BJ (cell line): Measurements from ENCODE around the gene KLC1. TPM values are rescaled to one million over a fixed set of nuclear protein-coding genes. Genes with fewer than 3 reads are reported as not detected.

Experiments used
- CTCF ChIA-PET: fragments of 350-600 bp; formaldehyde crosslinking; extraction: SDS; loops from one replicate; lab custom pipeline; 2021; ENCODE audit warnings: antibody characterized with exemption, inconsistent platforms; lab: Yijun Ruan, JAX
- POLR2A ChIA-PET: fragments of 300-600 bp; sonication (Branson Sonifier 250); formaldehyde crosslinking; extraction: SDS; loops from one replicate; lab custom pipeline; 2021; ENCODE audit warnings: antibody characterized with exemption; lab: Charles Lee
- DNase-seq: peaks from one replicate; pipeline ENCODE4 v3.0.0-alpha.2; 2011; ENCODE audit warnings: low read depth
- H3K27me3 ChIP-seq: 2 replicates; pipeline ENCODE4 v1.6.0; 2011; ENCODE audit warnings: low read length; ENCODE audit not compliant: control insufficient read depth, insufficient read depth
- H3K36me3 ChIP-seq: 2 replicates; pipeline ENCODE4 v1.5.1; 2011; ENCODE audit warnings: low read length; ENCODE audit not compliant: control insufficient read depth, insufficient read depth
- H3K4me3 ChIP-seq: 2 replicates; pipeline ENCODE4 v1.5.1; 2011; ENCODE audit warnings: low read depth, mild to moderate bottlenecking, control low read depth, low read length
- polyA plus RNA-seq: library from polyadenylated mRNA; depleted of rRNA; stranded (reverse); fragments of >200 nt; gene quantifications from 2 replicates; pipeline ENCODE4 v1.2.3, GENCODE V29; 2011
- TF ChIP-seq, protein P1 (sequence below): IDR thresholded peaks from 2 replicates; pipeline ENCODE4 v1.5.1; 2011; ENCODE audit warnings: low read depth, mild to moderate bottlenecking, control low read depth, inconsistent platforms, low read length, moderate library complexity; ENCODE audit not compliant: insufficient read depth

Gene KLC1
- polyA plus RNA-seq, 1 experiment: 112 TPM

DNA sequence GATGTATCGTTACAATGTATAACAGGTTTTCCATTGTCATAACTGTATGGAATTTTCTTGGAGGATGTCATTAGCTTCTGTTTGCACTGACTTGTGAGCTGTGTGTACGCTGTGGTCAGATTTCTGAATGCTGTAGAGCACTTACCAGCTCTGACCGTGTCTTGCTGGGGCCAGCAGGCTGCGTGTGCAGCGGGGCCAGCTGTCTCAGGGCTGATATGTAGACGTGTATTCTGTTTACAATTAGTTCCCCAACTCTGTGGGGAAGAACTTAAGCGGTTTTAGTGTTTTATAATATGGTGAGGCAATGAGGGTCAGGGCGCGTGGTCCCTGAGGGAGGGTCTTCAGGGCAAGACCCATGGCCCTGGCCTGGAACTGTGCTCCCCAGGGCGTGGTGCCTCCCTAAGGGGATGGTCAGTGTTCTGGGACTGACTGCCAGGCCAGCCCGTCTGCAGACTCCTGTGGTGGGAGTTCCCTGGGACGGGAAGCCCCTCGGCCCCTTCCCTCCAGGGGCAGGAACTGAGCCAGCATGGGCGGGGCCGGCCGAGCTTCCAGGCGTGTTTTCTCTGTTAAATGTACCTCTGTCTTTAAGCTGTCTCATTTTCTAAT is 67.6 kb downstream of the KLC1 start:
- DNase-seq: no peak
- ChIA-PET POLR2A (no interaction called here), CTCF (interaction anchor here (1.0 to 1.3 kb wide), 2 partner anchors 9 to 10 kb away, joined by 3 read pairs; no protein-coding TSS in a partner anchor)
- H3K27me3 ChIP-seq: no peaks in the 10 kb centered on the region
- TF ChIP-seq, protein P1, sequence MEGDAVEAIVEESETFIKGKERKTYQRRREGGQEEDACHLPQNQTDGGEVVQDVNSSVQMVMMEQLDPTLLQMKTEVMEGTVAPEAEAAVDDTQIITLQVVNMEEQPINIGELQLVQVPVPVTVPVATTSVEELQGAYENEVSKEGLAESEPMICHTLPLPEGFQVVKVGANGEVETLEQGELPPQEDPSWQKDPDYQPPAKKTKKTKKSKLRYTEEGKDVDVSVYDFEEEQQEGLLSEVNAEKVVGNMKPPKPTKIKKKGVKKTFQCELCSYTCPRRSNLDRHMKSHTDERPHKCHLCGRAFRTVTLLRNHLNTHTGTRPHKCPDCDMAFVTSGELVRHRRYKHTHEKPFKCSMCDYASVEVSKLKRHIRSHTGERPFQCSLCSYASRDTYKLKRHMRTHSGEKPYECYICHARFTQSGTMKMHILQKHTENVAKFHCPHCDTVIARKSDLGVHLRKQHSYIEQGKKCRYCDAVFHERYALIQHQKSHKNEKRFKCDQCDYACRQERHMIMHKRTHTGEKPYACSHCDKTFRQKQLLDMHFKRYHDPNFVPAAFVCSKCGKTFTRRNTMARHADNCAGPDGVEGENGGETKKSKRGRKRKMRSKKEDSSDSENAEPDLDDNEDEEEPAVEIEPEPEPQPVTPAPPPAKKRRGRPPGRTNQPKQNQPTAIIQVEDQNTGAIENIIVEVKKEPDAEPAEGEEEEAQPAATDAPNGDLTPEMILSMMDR: no peak
- peaks cover 49% of the 10 kb centered on the region for H3K36me3 ChIP-seq
- H3K4me3 ChIP-seq: no peak overlapping the region

DNA sequence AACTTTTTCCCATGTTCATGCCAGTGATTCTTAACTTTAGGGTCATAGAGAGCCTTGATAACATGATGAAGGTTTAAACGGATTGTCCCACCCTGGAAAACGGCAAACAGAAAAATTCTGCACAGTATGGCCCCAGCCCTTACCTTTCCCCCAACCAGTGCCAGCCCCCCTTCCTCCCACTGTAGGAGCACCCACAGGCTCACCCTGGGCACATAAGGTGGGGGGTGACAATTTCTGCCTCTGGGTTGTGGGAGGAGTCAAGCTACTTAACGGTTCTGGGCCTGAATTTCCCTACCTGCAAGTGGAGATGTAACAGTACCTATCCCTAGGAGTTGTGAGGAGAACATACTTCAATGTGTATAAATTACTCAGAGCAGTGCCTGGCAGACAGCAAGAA is 68.2 kb downstream of the KLC1 start:
- Histone ChIP-seq H3K27me3 (no peaks in the 10 kb centered on the region), H3K4me3 (no peak overlapping the region), H3K36me3 (peaks cover 53% of the 10 kb centered on the region)
- POLR2A ChIA-PET: no interaction called here
- TF ChIP-seq, protein P1: no peak
- CTCF ChIA-PET: interaction anchor here (1.3 kb wide), 1 partner anchor 10 kb away, joined by 3 read pairs; no protein-coding TSS in a partner anchor
- no peak for DNase-seq

GRCh38 chr14:103697603-103698379 is 68.8 kb downstream of the KLC1 start:
- POLR2A ChIA-PET: no interaction called here
- H3K36me3 ChIP-seq: peaks cover 53% of the 10 kb centered on the region
- DNase-seq: no peak
- H3K4me3 ChIP-seq: no peak overlapping the region
- CTCF ChIA-PET: interaction anchor here (1.3 kb wide), 1 partner anchor 9 kb away, joined by 3 read pairs; no protein-coding TSS in a partner anchor
- TF ChIP-seq, protein P1: no peak
- H3K27me3 ChIP-seq: no peaks in the 10 kb centered on the region

GRCh38 chr14:103698380-103699260 is 69.6 kb downstream of the KLC1 start:
- H3K36me3 ChIP-seq: peaks cover 56% of the 10 kb centered on the region
- POLR2A ChIA-PET: no interaction called here
- DNase-seq: no peak
- CTCF ChIA-PET: no interaction called here
- TF ChIP-seq, protein P1: no peak
- H3K27me3 ChIP-seq: no peaks in the 10 kb centered on the region
- no peak overlapping the region for H3K4me3 ChIP-seq
